ENCODE measurements around the gene KRT75.

The KRT75 gene

GRCh38 chr12:52445876-52446275 lies 11.7 kb upstream of the KRT75 start:
- H3K36me3 ChIP-seq (ENCODE audit: low read depth), result no peaks in the 10 kb centered on the region
- H3K27me3 ChIP-seq (ENCODE audit: insufficient read depth, poor library complexity, severe bottlenecking), result no peaks in the 10 kb centered on the region
- ATAC-seq (ENCODE audit: low read depth), result no peak
- no peak overlapping the region for H3K27ac ChIP-seq (ENCODE audit: poor library complexity, severe bottlenecking)
- TF ChIP-seq CTCF (IDR thresholded peaks at IDR 0.05; ENCODE audit: poor library complexity, severe bottlenecking), result no peak
- no peak for DNase-seq (ENCODE audit: low spot score)
- H3K9me3 ChIP-seq (ENCODE audit: severe bottlenecking), result no peaks in the 10 kb centered on the region
- no peak overlapping the region for H3K4me3 ChIP-seq (ENCODE audit: severe bottlenecking)
- H3K4me1 ChIP-seq (ENCODE audit: insufficient read depth, poor library complexity, severe bottlenecking), result peaks cover 24% of the 10 kb centered on the region

- Histone ChIP-seq H3K4me1 (ENCODE audit: insufficient read depth, poor library complexity, severe bottlenecking) (peaks cover 34% of the 10 kb centered on the region), H3K27ac (ENCODE audit: poor library complexity, severe bottlenecking) (peak overlapping the region; percentile 99), H3K36me3 (ENCODE audit: low read depth) (no peaks in the 10 kb centered on the region), H3K4me3 (ENCODE audit: severe bottlenecking) (no peak overlapping the region), H3K9me3 (ENCODE audit: severe bottlenecking) (no peaks in the 10 kb centered on the region), H3K27me3 (ENCODE audit: insufficient read depth, poor library complexity, severe bottlenecking) (no peaks in the 10 kb centered on the region)
- no peak for DNase-seq (ENCODE audit: low spot score)
- TF ChIP-seq CTCF (IDR thresholded peaks at IDR 0.05; ENCODE audit: poor library complexity, severe bottlenecking), result no peak
- ATAC-seq (ENCODE audit: low read depth), result no peak
These were observed 10.8 kb upstream of the KRT75 start for GRCh38 chr12:52444647-52445595.

- no peak for TF ChIP-seq CTCF (IDR thresholded peaks at IDR 0.05; ENCODE audit: poor library complexity, severe bottlenecking)
- Histone ChIP-seq H3K36me3 (ENCODE audit: low read depth) (no peaks in the 10 kb centered on the region), H3K27ac (ENCODE audit: poor library complexity, severe bottlenecking) (peak overlapping the region; percentile 99), H3K4me3 (ENCODE audit: severe bottlenecking) (no peak overlapping the region), H3K9me3 (ENCODE audit: severe bottlenecking) (no peaks in the 10 kb centered on the region), H3K27me3 (ENCODE audit: insufficient read depth, poor library complexity, severe bottlenecking) (no peaks in the 10 kb centered on the region), H3K4me1 (ENCODE audit: insufficient read depth, poor library complexity, severe bottlenecking) (peaks cover 39% of the 10 kb centered on the region)
- ATAC-seq (ENCODE audit: low read depth) (no peak), DNase-seq (ENCODE audit: low spot score) (no peak)
These were observed 9.8 kb upstream of the KRT75 start for GRCh38 chr12:52443966-52444365.

- DNase-seq (ENCODE audit: low spot score) (peak; percentile 95), ATAC-seq (ENCODE audit: low read depth) (peak; percentile 76)
- Histone ChIP-seq H3K27me3 (ENCODE audit: insufficient read depth, poor library complexity, severe bottlenecking) (no peaks in the 10 kb centered on the region), H3K4me1 (ENCODE audit: insufficient read depth, poor library complexity, severe bottlenecking) (peaks cover 46% of the 10 kb centered on the region), H3K4me3 (ENCODE audit: severe bottlenecking) (no peak overlapping the region), H3K27ac (ENCODE audit: poor library complexity, severe bottlenecking) (peak overlapping the region; percentile 99), H3K36me3 (ENCODE audit: low read depth) (no peaks in the 10 kb centered on the region), H3K9me3 (ENCODE audit: severe bottlenecking) (no peaks in the 10 kb centered on the region)
- TF ChIP-seq CTCF (IDR thresholded peaks at IDR 0.05; ENCODE audit: poor library complexity, severe bottlenecking), result peak; percentile 79
These were observed 8.5 kb upstream of the KRT75 start for GRCh38 chr12:52442600-52443061.
